HL-60/S4 (cell line): ENCODE measurements around the gene ABHD8.

Experiments
- in situ Hi-C: fragments of 300-500 bp; cut with MboI; formaldehyde crosslinking; loops from 2 replicates; pipeline ENCODE4 v1.14.3; 2022; ENCODE audit warnings: low sequenced_read_pairs

Gene ABHD8

GRCh38 chr19:17243830-17244617, 59.2 kb downstream of the ABHD8 start:
- in situ Hi-C loops: no loop called here

GRCh38 chr19:17243211-17243829, 59.9 kb downstream of the ABHD8 start:
- in situ Hi-C loops: no loop called here

GRCh38 chr19:17242431-17243208, 60.6 kb downstream of the ABHD8 start:
- in situ Hi-C loops: no loop called here
